Renal pelvis (tissue), 12 donors: Measurements from ENCODE around the gene POU2AF3. TPM values are rescaled to one million over a fixed set of nuclear protein-coding genes. Genes with fewer than 3 reads are reported as not detected.
"Not testable (repeated sequence)": the region's sequence is repeated elsewhere in the genome, so short reads cannot be mapped to it uniquely, and the experiment has no call there.

Source experiments
- DNase-seq: peaks from one replicate; pipeline ENCODE4 v3.0.0-alpha.2; 2013
- long read RNA-seq, 16 experiments: transcript quantifications; one replicate each; lab custom pipeline, GENCODE V29; 2026
- polyA plus RNA-seq, 3 donors: library from polyadenylated mRNA; unstranded; fragments of 120-200 nt; gene quantifications; one replicate each; pipeline ENCODE4 v1.2.1, GENCODE V29; 2013; ENCODE audit not compliant: insufficient read length in 3 of 3

Gene POU2AF3
- polyA plus RNA-seq, result 1 to 10 TPM; 8.9 to 9.7 (median 9.0) TPM
- long read RNA-seq, donor 1, result 0 reads
- long read RNA-seq, donor 2, partial matches to known transcripts, result 0 of 2 reads
- long read RNA-seq, donor 2, other reads (novel, unspliced or antisense), result 0 of 2 reads
- long read RNA-seq, donor 3, partial matches to known transcripts, result 0 of 3 reads
- long read RNA-seq, donor 3, other reads (novel, unspliced or antisense), result 0 of 3 reads
- long read RNA-seq, donor 4, partial matches to known transcripts, result 0 of 3 reads
- long read RNA-seq, donor 4, other reads (novel, unspliced or antisense), result 0 of 3 reads
- long read RNA-seq, donor 5, result 0 reads
- long read RNA-seq, donor 6, partial matches to known transcripts, result 0 of 11 reads
- long read RNA-seq, donor 6, other reads (novel, unspliced or antisense), result 11 of 11 reads
- long read RNA-seq, donor 7, partial matches to known transcripts, result 0 of 1 reads
- long read RNA-seq, donor 7, other reads (novel, unspliced or antisense), result 0 of 1 reads
- long read RNA-seq, donor 8, result 0 reads
- long read RNA-seq, donor 9, partial matches to known transcripts, result 0 of 3 reads
- long read RNA-seq, donor 9, other reads (novel, unspliced or antisense), result 0 of 3 reads
- long read RNA-seq, donor 10, partial matches to known transcripts, result 10 of 11 reads
- long read RNA-seq, donor 10, other reads (novel, unspliced or antisense), result 0 of 11 reads
- long read RNA-seq, donor 11, partial matches to known transcripts, result 0 of 6 reads
- long read RNA-seq, donor 11, other reads (novel, unspliced or antisense), result 5 of 6 reads
- long read RNA-seq, donor 12, partial matches to known transcripts, result 0 of 1 reads
- long read RNA-seq, donor 12, other reads (novel, unspliced or antisense), result 0 of 1 reads
- long read RNA-seq, donor 13, result 0 reads
- long read RNA-seq, donor 14, result 0 reads
- long read RNA-seq, donor 15, partial matches to known transcripts, result 0 of 2 reads
- long read RNA-seq, donor 15, other reads (novel, unspliced or antisense), result 0 of 2 reads
- long read RNA-seq, donor 16, partial matches to known transcripts, result 0 of 5 reads
- long read RNA-seq, donor 16, other reads (novel, unspliced or antisense), result 0 of 5 reads

DNA sequence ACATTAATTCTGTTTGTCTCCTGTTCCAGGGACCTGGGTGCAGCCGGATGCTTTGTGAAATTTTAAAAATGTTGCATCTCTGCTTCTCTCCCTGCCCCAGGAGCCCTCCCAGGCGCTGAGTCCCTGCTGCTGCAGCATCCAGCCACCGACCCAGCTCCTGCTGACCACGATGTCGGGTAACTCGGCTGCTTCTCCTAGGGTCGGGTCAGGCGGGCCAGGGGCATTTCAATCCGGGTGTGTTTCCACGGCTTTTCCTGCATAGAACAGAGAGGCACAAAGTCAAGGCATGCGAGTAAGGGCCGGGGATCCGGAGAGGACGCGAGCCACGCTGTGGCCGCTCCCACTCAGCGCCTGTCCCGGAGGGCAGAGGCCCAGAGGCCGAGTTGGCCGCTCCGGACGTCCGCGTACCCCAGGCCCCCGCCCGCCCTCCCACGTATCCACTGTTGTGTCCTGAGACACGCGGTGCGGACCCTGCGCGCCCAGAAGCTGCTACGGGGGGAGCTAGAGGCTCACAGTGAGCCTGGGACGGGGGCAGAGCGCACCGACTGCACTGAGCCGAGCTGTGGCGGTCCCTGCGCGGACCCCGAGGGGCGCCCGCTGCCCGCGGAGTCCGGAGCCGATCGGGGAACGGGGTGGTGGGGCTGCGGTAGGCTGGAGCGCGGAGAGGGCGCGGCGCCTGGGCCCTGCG, at the start of gene POU2AF3:
POU2AF3 (plus strand) TSS at position 134 of the 688 bp plus-strand sequence; CDS start at position 170, 36 bp downstream.
- no peak for DNase-seq

DNA sequence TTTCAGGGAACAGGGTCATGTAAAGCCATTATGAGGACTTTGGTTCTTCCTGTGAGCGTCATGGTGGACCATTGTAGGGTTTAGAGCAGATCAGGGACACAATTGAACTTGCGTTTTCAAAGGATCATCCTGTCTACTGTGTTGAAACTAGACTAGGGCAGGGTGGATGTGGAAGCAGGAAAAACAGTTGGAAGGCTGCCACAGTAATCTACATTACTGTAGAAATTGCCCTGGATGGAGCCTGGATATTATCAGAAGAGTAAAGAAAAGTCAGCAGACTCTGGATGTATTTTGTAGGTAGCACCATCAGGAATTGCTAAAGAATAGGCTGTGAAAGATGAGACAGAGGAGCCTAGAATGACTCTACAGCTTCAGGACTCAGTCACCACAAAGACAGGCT, 47.4 kb upstream of the POU2AF3 start:
- no peak for DNase-seq

DNA sequence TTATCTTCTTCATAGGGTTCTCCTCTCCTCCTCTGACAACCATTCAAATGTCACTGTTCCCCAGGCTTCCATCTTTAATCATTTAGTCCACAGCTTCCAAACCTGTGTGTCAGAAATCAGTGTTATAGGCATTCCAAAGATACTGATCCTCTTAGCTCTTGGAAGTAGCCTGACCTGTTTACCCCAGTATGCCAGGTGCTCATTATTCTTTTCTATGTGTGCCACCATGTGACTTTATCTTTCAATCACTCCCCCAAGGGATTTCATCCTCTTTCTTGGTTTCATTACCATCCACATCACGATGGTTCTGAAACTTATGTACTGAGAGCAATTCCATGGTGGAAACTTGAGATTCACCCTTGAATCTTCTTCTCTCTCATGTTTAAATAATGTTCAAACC, 45.2 kb upstream of the POU2AF3 start:
- DNase-seq, result no peak

DNA sequence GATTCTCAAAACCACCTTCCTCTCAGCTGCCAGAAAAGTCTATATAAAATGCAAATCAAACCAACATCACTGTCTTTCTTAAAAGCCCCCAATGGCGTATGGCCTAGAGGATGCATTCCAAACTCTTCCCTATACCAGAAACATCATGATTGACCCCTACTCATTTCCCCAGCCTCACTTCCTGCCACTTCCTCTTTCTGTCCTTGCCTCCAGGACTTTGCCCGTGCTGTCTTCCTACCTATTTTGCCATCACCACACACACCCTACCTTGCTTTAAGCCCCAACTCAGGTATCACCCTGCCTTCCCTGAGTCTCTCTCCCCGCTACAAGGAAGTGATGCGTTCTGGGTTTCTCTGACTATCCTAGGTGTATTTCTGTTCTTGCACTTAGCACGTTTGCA, 44.7 kb upstream of the POU2AF3 start:
- no peak for DNase-seq

GRCh38 chr11:111258046-111258445, 40.3 kb upstream of the POU2AF3 start:
- no peak for DNase-seq

DNA sequence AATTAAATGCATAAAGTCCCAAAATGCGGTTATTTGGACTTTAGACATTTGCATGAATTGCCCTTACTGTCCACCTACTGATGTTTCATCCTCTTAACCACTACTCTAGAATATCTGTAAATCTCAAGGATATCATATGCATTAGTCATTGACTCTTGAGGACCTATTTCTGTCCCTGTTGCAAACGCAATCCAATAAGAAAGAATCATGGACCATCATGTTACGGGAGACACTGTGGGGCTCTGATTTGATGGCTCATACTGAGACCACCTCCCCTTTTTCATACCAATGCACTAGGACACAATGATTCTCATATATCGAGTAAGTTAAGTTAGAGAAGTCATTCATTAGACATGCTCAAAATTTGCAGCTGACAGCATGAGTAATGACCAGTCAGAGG, 38.5 kb upstream of the POU2AF3 start:
- no peak for DNase-seq

DNA sequence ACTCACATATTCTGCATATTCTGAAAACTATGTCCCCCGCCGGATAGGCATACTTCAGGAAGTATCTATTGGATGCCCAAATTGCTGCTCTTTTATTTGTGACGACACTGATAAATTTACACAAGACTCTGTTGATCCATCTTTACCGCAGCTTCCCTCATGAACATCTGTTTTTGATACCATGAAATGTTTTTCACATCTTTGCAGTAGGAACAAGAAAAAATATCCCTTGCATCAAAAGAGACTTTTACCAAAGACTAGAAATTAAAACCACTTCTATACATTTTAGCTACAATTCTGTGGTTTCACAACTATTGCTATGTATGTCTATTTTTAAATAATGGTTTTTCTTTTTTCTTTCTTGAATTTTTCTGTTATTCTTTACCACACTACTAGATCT, 37.5 kb upstream of the POU2AF3 start:
- DNase-seq, result no peak

DNA sequence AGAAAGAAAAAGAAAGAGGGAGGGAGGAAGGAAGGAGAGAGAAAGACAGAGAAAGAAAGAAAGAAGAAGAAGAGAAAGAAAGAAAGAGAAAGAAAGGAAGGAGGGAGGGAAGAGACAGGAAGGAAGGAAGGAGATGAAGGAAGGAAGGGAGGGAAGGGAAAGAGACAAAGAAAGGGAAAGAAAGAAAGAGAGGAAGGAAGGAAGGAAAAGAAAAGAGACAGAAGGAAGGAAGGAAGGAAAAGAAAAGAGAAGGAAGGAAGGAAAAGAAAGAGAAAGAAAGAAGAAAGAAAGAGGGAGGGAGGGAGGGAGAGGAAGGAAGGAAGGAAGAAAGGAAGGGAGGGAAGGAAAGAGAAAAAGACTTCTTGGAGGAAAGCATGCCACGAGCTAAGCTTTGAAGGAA, 33.7 kb upstream of the POU2AF3 start:
- no peak for DNase-seq

DNA sequence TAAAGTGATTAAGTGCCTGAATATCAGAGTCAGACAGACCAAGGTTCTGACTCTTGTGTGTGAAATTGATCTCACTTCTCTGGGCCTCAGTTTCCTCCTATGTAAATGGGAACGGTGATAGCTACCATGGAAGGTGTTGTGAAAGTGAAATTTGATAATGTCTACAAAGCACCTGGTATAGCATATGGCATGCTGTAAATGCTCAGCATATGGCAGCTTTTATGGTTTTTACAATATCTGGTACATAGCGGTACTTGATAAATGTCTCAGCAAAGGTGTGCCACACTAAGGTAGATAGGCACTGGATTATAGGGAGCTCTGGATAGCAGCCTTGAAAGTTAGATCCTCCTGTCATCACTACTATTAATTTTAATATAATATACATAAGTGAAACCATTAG, 32.9 kb upstream of the POU2AF3 start:
- DNase-seq, result no peak

- DNase-seq, result not testable (repeated sequence)
These were observed 30.0 kb upstream of the POU2AF3 start for GRCh38 chr11:111268303-111268702.

- no peak for DNase-seq
These were observed 29.0 kb upstream of the POU2AF3 start for GRCh38 chr11:111269146-111269868.

GRCh38 chr11:111272420-111272819, 25.9 kb upstream of the POU2AF3 start:
- no peak for DNase-seq

- DNase-seq, result no peak
These were observed 15.7 kb upstream of the POU2AF3 start for GRCh38 chr11:111282562-111283075.

- DNase-seq, result no peak
These were observed 14.3 kb upstream of the POU2AF3 start for GRCh38 chr11:111283945-111284481.

DNA sequence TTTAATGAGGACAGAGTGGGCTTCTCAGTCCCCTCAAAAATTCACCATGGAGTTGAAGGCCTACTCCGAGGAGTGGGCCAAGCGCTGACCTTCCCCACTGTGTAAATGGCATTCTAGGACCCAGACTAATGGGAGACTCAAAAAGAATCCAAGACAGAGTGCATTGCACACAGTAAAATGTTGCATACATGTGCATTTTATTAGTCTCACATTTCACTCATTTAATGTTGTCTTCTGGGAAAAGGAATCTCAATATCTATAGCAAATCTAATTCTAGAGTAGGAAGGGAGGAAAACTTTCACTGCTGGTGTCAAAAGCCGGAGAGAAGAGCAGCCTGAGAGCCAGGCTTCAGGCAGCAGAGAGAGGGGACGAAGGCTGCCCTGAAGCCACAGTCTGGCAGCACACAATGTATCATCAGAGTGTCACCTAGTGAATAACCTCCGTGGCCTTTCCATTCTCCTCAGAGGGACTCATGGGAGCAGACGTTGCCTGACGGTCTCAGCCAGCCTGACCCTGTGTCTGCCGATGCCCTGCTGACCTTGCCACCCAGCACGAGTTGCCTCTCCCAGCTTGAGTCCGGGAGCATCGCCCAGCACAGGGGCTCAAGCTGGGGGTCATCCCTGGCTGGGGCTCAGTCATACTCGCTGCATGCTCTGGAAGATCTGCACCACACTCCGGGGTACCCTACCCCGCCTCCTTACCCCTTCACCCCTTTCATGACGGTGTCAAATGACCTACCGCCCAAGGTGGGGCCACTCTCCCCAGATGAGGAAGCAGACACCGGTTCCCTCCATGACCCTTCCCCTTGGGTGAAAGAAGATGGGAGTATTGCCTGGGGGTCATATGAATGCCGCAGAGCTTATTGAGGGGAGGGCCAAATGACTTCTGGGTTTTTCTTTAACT, 12.9 kb upstream of the POU2AF3 start:
- DNase-seq, result no peak

GRCh38 chr11:111291764-111292163, 6.6 kb upstream of the POU2AF3 start:
- no peak for DNase-seq

DNA sequence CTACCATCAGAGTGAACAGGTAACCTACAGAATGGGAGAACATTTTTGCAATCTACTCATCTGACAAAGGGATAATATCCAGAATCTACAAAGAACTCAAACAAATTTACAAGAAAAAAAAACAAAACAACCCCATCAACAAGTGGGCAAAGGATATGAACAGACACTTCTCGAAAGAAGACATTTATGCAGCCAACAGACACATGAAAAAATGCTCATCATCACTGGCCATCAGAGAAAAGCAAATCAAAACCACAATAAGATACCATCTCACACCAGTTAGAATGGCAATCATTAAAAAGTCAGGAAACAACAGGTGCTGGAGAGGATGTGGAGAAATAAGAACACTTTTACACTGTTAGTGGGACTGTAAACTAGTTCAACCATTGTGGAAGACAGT, 5.9 kb upstream of the POU2AF3 start:
- not testable (repeated sequence) for DNase-seq

- DNase-seq, result no peak
These were observed 2.1 kb upstream of the POU2AF3 start for GRCh38 chr11:111296196-111296595.

DNA sequence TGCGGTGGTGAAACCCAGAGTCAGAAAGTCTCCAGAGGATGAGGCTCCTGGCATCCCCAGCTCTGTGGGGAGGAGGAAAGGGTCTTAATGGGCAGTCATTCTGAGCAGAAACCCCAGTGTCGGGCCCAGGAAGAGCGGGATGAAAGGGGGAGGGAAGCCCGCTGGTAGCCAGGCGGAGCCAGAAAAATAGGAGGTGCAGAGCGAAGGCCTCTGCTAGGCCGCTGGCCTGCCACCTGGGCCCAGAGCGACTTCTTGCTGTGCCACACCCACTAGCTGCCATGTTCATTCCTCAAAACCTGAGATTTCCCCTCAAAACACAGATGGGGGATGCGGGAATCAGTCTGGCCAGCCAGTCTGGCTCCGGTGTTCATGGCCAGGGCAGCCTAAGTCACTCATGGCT, 650 bp upstream of the POU2AF3 start:
- no peak for DNase-seq
